PFSK-1 (cell line): ENCODE measurements around the gene UCHL3.

Experiments used
- FOXP2 ChIP-seq: optimal IDR thresholded peaks from 2 replicates; pipeline ENCODE3; 2011; ENCODE audit warnings: borderline replicate concordance, control low read depth, inconsistent platforms; ENCODE audit not compliant: insufficient read depth; ENCODE audit errors: extremely low read length, extremely low read depth
- POLR2AphosphoS5 ChIP-seq: IDR thresholded peaks from 2 replicates; pipeline ENCODE4 v1.6.1; 2012; ENCODE audit warnings: low read depth, mild to moderate bottlenecking, control low read depth, low read length, moderate library complexity
- REST ChIP-seq, 2 experiments: IDR thresholded peaks; 2 replicates each; pipeline versions ENCODE4 v1.6.1 to v1.8.0; 2011 to 2012; ENCODE audit warnings: low read depth in 2 of 2, low read length in 2 of 2, control low read depth in 1 of 2, inconsistent platforms in 1 of 2, mild to moderate bottlenecking in 1 of 2, moderate library complexity in 1 of 2; ENCODE audit not compliant: insufficient read depth in 1 of 2
- SIN3A ChIP-seq: IDR thresholded peaks from 2 replicates; pipeline ENCODE4 v1.6.1; 2012; ENCODE audit warnings: mild to moderate bottlenecking, low read length, moderate library complexity, borderline replicate concordance; ENCODE audit not compliant: insufficient read depth
- TAF1 ChIP-seq: IDR thresholded peaks from 2 replicates; pipeline ENCODE4 v1.6.1; 2012; ENCODE audit warnings: low read length, control low read depth, borderline replicate concordance; ENCODE audit not compliant: insufficient read depth

Gene UCHL3

GRCh38 chr13:75518439-75519088 lies 31.0 kb upstream of the UCHL3 start:
- TF ChIP-seq POLR2AphosphoS5 (no peak), TAF1 (no peak), SIN3A (no peak)

GRCh38 chr13:75521956-75522355 lies 27.6 kb upstream of the UCHL3 start:
- no peak for TF ChIP-seq TAF1

GRCh38 chr13:75530549-75530961 lies 19.0 kb upstream of the UCHL3 start:
- no peak for TF ChIP-seq REST (IDR thresholded peaks at IDR 0.05; ENCODE audit: insufficient read depth in 1 of 2, low read depth in 2 of 2, low read length in 2 of 2)

- TF ChIP-seq FOXP2, result no peak
- TF ChIP-seq TAF1, result no peak
- TF ChIP-seq SIN3A, result no peak
- TF ChIP-seq REST (IDR thresholded peaks at IDR 0.05; ENCODE audit: insufficient read depth in 1 of 2, low read depth in 2 of 2, low read length in 2 of 2), result no peak
- TF ChIP-seq POLR2AphosphoS5, result no peak
Observed at GRCh38 chr13:75533861-75534260, 15.7 kb upstream of the UCHL3 start.

GRCh38 chr13:75537401-75538365 lies 11.9 kb upstream of the UCHL3 start, which contains the start of gene COMMD6:
TSS of gene COMMD6 (minus strand) at chr13:75537841. CDS start at chr13:75537805, 36 bp downstream.
- TF ChIP-seq REST (IDR thresholded peaks at IDR 0.05; ENCODE audit: insufficient read depth in 1 of 2, low read depth in 2 of 2, low read length in 2 of 2) (no peak), FOXP2 (no peak), TAF1 (peak; percentile 73; the same call in 1 of the 2 replicates), POLR2AphosphoS5 (peak; percentile 84), SIN3A (peak; percentile 4; the same call in 1 of the 2 replicates)

GRCh38 chr13:75541287-75541686 lies 8.3 kb upstream of the UCHL3 start:
- no peak for TF ChIP-seq REST (IDR thresholded peaks at IDR 0.05; ENCODE audit: insufficient read depth in 1 of 2, low read depth in 2 of 2, low read length in 2 of 2)
- TF ChIP-seq SIN3A, result no peak
- TF ChIP-seq FOXP2, result no peak
- no peak for TF ChIP-seq POLR2AphosphoS5
- no peak for TF ChIP-seq TAF1
